HEK293 (cell line): Measurements from ENCODE around the gene LRRC37A2.
"Not testable (repeated sequence)": the region's sequence is repeated elsewhere in the genome, so short reads cannot be mapped to it uniquely, and the experiment has no call there.

Experiments
- BCL11A ChIP-seq: fragments of 450-650 bp; formaldehyde crosslinking; IDR thresholded peaks from 2 replicates; pipeline ENCODE4 v1.5.1; 2016; ENCODE audit warnings: low read depth, missing biosample characterization, missing genetic modification characterization
- TF ChIP-seq, protein P1 (sequence below): fragments of 450-650 bp; formaldehyde crosslinking; IDR thresholded peaks from 2 replicates; pipeline ENCODE4 v1.5.1; 2016; ENCODE audit warnings: missing biosample characterization, missing genetic modification characterization
- TF ChIP-seq, protein P2 (sequence below): fragments of 450-650 bp; formaldehyde crosslinking; IDR thresholded peaks from 2 replicates; pipeline ENCODE4 v1.5.1; 2016; ENCODE audit warnings: missing biosample characterization, missing genetic modification characterization

DNA sequence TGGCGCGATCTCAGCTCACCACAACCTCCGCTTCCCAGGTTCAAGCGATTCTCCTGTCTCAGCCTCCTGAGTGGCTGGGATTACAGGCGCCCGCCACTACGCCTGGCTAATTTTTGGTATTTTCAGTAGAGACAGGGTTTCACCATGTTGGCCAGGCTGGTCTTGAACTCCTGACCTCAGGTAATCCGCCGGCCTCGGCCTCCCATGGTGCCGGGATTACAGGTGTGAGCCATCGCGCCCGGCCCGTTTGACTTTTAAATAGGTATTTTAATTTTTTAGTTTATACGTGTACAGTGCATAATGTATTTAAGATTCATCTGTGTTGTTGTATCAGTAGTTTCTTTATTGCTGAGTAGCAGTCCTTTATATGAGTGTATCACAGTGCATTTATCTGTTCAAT lies 20.2 kb upstream of the LRRC37A2 start:
- TF ChIP-seq BCL11A (tag by site-specific recombination): not testable (repeated sequence)
- TF ChIP-seq, protein P1, sequence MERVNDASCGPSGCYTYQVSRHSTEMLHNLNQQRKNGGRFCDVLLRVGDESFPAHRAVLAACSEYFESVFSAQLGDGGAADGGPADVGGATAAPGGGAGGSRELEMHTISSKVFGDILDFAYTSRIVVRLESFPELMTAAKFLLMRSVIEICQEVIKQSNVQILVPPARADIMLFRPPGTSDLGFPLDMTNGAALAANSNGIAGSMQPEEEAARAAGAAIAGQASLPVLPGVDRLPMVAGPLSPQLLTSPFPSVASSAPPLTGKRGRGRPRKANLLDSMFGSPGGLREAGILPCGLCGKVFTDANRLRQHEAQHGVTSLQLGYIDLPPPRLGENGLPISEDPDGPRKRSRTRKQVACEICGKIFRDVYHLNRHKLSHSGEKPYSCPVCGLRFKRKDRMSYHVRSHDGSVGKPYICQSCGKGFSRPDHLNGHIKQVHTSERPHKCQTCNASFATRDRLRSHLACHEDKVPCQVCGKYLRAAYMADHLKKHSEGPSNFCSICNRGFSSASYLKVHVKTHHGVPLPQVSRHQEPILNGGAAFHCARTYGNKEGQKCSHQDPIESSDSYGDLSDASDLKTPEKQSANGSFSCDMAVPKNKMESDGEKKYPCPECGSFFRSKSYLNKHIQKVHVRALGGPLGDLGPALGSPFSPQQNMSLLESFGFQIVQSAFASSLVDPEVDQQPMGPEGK (tag by site-specific recombination): not testable (repeated sequence)
- TF ChIP-seq, protein P2, sequence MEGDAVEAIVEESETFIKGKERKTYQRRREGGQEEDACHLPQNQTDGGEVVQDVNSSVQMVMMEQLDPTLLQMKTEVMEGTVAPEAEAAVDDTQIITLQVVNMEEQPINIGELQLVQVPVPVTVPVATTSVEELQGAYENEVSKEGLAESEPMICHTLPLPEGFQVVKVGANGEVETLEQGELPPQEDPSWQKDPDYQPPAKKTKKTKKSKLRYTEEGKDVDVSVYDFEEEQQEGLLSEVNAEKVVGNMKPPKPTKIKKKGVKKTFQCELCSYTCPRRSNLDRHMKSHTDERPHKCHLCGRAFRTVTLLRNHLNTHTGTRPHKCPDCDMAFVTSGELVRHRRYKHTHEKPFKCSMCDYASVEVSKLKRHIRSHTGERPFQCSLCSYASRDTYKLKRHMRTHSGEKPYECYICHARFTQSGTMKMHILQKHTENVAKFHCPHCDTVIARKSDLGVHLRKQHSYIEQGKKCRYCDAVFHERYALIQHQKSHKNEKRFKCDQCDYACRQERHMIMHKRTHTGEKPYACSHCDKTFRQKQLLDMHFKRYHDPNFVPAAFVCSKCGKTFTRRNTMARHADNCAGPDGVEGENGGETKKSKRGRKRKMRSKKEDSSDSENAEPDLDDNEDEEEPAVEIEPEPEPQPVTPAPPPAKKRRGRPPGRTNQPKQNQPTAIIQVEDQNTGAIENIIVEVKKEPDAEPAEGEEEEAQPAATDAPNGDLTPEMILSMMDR (tag by site-specific recombination): not testable (repeated sequence)
